Osteocyte (in vitro differentiated cells): ENCODE data around the gene TRAP1. TPM values are rescaled to one million over a fixed set of nuclear protein-coding genes. Genes with fewer than 3 reads are reported as not detected.
"Not testable (repeated sequence)": the region's sequence is repeated elsewhere in the genome, so short reads cannot be mapped to it uniquely, and the experiment has no call there.

Source experiments
- DNase-seq: peaks from one replicate; pipeline ENCODE4 v3.0.0; 2021; ENCODE audit warnings: mixed read lengths; ENCODE audit not compliant: unreplicated experiment; ENCODE audit errors: extremely low spot score
- H3K27ac Mint-ChIP-seq: one replicate; pipeline ENCODE4 v1.8.0; 2021; ENCODE audit warnings: mild to moderate bottlenecking, mixed read lengths; ENCODE audit not compliant: unreplicated experiment
- H3K27me3 Mint-ChIP-seq: one replicate; pipeline ENCODE4 v1.8.0; 2021; ENCODE audit warnings: mixed read lengths; ENCODE audit not compliant: unreplicated experiment
- H3K36me3 Mint-ChIP-seq: one replicate; pipeline ENCODE4 v1.8.0; 2021; ENCODE audit warnings: mixed read lengths; ENCODE audit not compliant: unreplicated experiment
- H3K4me1 Mint-ChIP-seq: one replicate; pipeline ENCODE4 v1.8.0; 2021; ENCODE audit warnings: mixed read lengths; ENCODE audit not compliant: unreplicated experiment
- H3K4me3 Mint-ChIP-seq: one replicate; pipeline ENCODE4 v1.8.0; 2021; ENCODE audit warnings: mild to moderate bottlenecking, moderate library complexity, mixed read lengths; ENCODE audit not compliant: unreplicated experiment
- H3K9me3 Mint-ChIP-seq: one replicate; pipeline ENCODE4 v1.8.0; 2021; ENCODE audit warnings: mixed read lengths; ENCODE audit not compliant: unreplicated experiment
- total RNA-seq: library from RNA; stranded (reverse); gene quantifications from 2 replicates; pipeline ENCODE4 v1.2.1, GENCODE V29; 2021
- TF ChIP-seq, protein P1 (sequence below): fragments of 200-600 bp; sonication (generic); IDR thresholded peaks from 2 replicates; pipeline ENCODE4 v1.5.0; 2021; ENCODE audit warnings: antibody characterized with exemption, mild to moderate bottlenecking, moderate library complexity

The TRAP1 gene
- total RNA-seq, 1 donor from 2014 or later, result 81.9 TPM

- TF ChIP-seq, protein P1, sequence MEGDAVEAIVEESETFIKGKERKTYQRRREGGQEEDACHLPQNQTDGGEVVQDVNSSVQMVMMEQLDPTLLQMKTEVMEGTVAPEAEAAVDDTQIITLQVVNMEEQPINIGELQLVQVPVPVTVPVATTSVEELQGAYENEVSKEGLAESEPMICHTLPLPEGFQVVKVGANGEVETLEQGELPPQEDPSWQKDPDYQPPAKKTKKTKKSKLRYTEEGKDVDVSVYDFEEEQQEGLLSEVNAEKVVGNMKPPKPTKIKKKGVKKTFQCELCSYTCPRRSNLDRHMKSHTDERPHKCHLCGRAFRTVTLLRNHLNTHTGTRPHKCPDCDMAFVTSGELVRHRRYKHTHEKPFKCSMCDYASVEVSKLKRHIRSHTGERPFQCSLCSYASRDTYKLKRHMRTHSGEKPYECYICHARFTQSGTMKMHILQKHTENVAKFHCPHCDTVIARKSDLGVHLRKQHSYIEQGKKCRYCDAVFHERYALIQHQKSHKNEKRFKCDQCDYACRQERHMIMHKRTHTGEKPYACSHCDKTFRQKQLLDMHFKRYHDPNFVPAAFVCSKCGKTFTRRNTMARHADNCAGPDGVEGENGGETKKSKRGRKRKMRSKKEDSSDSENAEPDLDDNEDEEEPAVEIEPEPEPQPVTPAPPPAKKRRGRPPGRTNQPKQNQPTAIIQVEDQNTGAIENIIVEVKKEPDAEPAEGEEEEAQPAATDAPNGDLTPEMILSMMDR, result no peak
- Mint-ChIP-seq H3K4me1 (peaks cover 28% of the 10 kb centered on the region), H3K4me3 (peak overlapping the region; percentile 99), H3K36me3 (peaks cover 7% of the 10 kb centered on the region), H3K27me3 (no peaks in the 10 kb centered on the region), H3K27ac (no peak overlapping the region), H3K9me3 (no peaks in the 10 kb centered on the region)
- DNase-seq, result no peak
Measured at GRCh38 chr16:3610698-3611145, 106.6 kb downstream of the TRAP1 start.

GRCh38 chr16:3609895-3610697, 107.2 kb downstream of the TRAP1 start:
- peaks cover 6% of the 10 kb centered on the region for H3K36me3 Mint-ChIP-seq
- no peaks in the 10 kb centered on the region for H3K27me3 Mint-ChIP-seq
- peaks cover 28% of the 10 kb centered on the region for H3K4me1 Mint-ChIP-seq
- TF ChIP-seq, protein P1, result no peak
- no peak for DNase-seq
- H3K4me3 Mint-ChIP-seq, result peak overlapping the region; percentile 99
- H3K9me3 Mint-ChIP-seq, result no peaks in the 10 kb centered on the region
- no peak overlapping the region for H3K27ac Mint-ChIP-seq

DNA sequence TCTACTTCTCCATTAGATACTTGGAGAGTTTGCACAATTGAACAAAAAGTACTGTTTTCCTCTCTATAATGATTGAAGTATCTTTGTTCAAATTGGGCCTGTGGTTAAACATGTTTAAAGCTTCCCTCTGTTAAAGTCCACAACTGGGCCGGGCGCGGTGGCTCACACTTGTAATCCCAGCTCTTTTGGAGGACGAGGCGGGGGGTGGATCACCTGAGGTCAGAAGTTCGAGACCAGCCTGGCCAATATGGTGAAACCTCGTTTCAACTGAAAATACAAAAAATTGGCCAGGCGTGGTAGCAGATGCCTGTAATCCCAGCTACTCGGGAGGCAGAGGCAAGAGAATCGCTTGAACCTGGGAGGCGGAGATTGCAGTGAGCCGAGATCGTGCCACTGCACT, 108.3 kb downstream of the TRAP1 start:
- H3K36me3 Mint-ChIP-seq, H3K4me3 Mint-ChIP-seq, H3K9me3 Mint-ChIP-seq, H3K27ac Mint-ChIP-seq, H3K27me3 Mint-ChIP-seq, DNase-seq: not testable (repeated sequence)
- H3K4me1 Mint-ChIP-seq, result peaks cover 25% of the 10 kb centered on the region

DNA sequence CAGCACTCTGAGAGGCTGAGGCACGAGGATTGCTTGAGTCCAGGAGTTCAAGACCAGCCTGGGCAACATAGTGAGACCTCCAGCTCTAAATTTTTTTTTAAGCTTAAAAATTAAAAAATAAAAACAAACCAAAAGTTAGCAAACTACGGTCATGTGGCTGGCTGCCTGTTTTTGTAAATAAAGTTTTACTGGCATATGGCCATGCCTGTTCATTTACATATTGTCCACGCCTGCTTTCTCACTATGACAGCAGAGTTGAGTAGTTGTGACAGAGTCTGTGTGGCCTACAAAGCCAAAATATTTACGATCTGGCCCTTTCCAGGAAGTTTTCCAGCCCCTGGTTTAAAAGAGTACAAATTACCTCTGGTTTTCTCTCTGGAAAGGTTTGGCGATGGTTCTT, 109.3 kb downstream of the TRAP1 start:
- Mint-ChIP-seq H3K9me3 (no peaks in the 10 kb centered on the region), H3K27ac (no peak overlapping the region), H3K27me3 (no peaks in the 10 kb centered on the region), H3K36me3 (peaks cover 4% of the 10 kb centered on the region), H3K4me1 (peaks cover 20% of the 10 kb centered on the region), H3K4me3 (no peak overlapping the region)
- DNase-seq, result no peak
- TF ChIP-seq, protein P1, result no peak

Other genes with a start within 250 kb of the TRAP1 start
- not detected in 2 replicates for gene C16orf90, start 222.0 kb downstream of the TRAP1 start, total RNA-seq
- 28.7 and 28.9 TPM in 2 replicates for gene CLUAP1, start 216.5 kb downstream of the TRAP1 start, total RNA-seq
- gene NLRC3, start 140.1 kb downstream of the TRAP1 start, total RNA-seq, result not detected in 2 replicates
- gene SLX4, start 105.9 kb downstream of the TRAP1 start, total RNA-seq, result 7.1 and 8.4 TPM in 2 replicates
- gene DNASE1, start 62.8 kb downstream of the TRAP1 start, total RNA-seq, result 22.5 and 23.1 TPM in 2 replicates
- gene CREBBP, start 163.2 kb upstream of the TRAP1 start, total RNA-seq, result 107 and 109 TPM in 2 replicates